NCI-H1436 (cell line): ENCODE results near the gene MTO1.
"Not testable (repeated sequence)": the region's sequence is repeated elsewhere in the genome, so short reads cannot be mapped to it uniquely, and the experiment has no call there.

ENCODE experiments used
- DNase-seq: peaks from one replicate; lab custom pipeline; 2025; lab: John Stamatoyannopoulos, UW

Gene MTO1

DNA sequence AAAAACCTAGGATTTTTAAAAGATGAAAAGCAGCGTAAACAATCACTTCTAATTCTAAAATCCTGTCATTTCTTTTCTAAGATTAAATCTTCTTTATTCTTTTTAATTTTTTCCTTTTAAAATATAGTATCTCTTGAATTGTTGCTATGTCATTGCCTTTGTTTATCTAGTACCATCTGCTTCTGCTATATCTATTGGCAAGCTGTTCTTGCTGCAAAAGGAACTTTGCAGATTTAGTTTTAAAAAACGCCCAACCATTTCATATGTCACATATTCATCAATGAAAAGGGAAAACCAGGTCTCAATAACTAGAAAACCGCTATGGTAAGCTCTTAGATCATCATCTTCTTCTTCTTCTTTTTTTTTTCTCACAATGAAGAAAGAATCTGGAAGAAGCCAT is 70.8 kb downstream of the MTO1 start:
- DNase-seq: no peak

DNA sequence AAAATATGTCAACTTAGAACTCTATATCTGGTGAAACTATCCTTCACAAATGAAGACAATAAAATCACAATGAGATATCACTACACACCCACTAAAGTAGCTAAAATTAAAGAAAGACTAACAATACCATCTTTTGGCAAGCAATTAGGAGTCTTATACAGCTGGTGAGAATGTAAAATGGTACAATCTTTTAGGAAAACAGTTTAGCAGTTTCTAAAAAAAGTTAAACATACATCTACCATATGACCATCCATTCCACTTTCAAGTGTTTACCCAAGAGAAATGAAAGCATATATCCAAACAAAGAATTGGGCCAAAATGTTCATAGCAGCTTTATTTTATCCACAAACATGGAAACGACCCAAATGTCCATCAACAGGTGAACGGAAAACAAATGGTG is 73.1 kb downstream of the MTO1 start:
- DNase-seq: no peak

DNA sequence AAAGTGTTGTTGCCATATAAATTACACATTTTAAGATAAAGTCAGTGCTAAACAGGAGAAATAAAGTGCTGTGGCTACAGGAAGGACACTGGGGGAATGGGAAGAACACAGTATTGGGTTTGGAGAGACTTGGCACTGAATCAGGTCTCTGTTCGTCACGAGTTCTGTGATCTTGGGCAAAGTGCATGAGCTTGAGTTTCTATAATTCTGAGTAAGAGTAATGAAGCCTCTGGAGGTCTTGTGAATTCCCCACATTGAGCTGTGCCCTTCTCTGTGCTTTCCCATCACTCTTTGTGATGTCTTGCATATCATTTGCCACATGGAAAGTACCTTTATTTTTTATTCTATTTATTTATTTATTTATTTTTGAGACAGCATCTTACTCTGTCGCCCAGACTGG is 76.1 kb downstream of the MTO1 start:
- DNase-seq: no peak

DNA sequence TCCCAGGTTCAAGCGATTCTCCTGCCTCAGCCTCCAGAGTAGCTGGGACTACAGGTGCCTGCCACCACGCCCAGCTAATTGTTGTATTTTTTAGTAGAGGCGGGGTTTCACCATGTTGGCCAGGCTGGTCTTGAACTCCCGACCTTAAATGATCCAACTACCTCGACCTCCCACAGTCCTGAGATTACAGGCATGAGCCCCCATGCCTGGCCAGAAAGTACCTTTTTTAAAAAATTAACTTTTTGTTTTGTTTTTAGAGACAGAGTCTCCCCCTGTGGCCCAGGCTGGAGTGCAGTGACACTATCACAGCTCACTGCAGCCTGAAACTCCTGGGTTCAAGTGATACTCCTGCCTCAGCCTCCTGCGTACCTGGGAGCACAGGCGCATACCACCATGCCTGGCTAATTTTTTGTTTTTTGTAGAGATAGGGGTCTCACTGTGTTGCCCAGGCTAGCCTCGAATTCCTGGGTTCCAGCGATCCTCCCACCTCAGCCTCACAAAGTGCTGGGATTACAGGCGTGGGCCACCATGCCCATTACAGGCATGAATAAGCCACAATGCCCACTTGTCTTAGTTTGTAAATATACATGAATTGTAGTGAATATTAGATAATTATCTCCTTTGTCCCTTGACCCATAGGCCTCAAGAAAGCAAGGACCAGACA is 76.7 kb downstream of the MTO1 start:
- DNase-seq: no peak

DNA sequence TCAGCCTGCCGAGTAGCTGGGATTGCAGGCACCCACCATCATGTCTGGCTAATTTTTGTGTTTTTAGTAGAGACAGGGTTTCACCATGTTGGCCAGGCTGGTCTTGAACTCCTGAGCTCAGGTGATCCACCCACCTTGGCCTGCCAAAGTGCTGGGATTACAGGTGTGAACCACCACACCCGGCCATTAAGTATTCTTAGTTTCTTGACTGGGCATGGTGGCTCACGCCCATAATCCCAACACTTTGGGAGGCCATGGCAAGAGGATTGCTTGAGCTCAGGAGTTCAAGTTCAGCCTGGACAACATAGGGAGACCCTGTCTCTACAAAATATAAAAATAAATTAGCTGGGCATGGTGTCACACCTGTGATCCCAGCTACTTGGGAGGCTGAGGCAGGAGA is 80.9 kb downstream of the MTO1 start:
- DNase-seq: not testable (repeated sequence)

DNA sequence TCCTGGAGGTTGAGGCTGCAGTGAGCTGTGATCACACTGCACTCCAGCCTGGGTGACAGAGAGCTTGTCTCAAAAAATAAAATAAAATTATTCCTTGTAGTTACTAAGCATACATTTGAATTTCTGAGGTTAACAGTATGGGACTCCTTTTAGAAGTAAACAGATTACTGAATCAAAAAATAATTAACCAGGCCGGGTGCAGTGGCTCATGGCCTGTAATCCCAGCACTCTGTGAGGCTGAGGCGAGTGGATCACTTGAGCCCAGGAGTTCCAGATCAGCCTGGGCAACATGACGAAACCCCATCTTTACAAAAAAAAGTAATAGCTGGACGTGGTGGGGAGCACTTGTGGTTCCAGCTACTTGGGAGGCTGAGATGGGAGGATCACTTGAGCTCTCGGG is 81.4 kb downstream of the MTO1 start:
- DNase-seq: no peak

DNA sequence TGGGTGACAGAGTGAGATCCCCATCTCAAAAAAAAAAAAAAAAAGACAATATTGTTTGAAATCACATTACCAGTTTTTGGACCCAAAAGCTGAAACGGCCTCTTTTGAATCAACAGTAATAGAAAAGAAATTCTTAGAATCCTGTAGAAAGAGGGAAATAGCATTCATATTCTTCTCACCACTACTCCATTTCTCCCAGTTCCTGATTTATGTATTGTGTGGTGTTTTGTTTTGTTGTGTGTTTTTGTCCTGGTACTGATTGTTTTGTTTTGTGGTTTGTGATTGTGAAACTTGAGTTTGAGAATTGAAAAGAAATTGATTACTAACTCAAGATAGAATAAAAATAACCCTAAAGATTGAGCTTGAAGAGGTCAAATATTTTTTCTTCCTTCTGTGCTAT is 85.5 kb downstream of the MTO1 start:
- no peak for DNase-seq

DNA sequence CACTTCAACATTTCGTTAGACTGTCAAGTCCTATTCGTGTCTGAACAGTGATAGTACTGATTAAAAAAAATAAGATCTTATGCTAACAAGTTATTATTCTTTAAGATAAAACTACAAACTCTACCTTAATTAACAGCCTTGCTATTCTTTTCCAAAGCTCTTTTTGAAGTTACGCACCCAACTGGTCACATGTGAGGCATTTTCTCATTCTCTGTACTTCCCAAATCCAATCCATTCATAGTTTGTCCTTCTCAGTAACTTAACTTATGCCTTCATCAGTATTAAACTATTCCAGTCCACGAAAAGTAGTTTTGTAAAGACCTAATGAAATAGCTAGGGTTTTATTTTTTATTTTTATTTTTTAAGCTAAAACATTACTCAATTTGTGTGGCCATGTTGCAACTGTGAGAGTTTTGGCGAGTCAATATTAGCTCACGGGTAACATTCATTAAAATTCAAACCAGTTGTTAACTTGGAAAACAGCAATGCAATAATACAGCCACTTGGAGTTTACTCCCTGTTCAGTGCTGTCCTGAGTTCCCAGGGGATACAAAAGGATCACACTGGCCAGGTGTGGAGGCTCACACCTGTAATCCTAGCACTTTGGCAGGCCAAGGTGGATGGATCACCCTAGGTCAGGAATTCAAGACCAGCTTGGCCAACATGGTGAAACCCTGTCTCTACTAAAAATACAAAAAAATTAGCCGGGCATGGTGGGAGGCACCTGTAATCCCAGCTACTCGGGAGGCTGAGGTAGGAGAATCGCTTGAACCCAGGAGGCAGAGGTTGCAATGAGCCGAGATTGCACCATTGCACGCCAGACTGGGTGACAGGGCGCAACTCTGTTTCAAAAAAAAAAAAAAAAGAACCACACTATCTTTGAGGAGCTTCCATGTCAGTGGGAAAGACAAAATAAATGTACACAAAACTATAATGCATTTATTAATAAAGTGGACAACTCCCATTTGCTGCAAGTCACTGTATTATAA is 87.2 kb downstream of the MTO1 start:
- DNase-seq: no peak

DNA sequence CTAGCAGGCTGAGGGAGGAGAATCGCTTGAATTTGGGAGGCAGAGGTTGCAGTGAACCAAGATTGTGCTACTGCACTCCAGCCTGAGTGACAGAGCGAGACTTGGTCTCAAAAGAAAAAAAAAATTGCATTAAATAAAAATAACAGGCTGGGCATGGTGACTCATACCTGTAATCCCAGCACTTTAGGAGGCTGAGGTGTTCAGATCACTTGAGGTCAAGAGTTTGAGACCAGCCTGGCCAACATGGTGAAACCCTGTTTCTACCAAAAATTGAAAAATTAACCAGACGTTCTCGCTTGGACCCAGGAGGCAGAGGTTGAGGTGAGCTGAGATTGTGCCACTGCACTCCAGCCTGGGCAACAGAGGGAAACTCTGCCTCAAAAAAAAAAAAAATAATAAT is 89.6 kb downstream of the MTO1 start:
- DNase-seq: not testable (repeated sequence)

DNA sequence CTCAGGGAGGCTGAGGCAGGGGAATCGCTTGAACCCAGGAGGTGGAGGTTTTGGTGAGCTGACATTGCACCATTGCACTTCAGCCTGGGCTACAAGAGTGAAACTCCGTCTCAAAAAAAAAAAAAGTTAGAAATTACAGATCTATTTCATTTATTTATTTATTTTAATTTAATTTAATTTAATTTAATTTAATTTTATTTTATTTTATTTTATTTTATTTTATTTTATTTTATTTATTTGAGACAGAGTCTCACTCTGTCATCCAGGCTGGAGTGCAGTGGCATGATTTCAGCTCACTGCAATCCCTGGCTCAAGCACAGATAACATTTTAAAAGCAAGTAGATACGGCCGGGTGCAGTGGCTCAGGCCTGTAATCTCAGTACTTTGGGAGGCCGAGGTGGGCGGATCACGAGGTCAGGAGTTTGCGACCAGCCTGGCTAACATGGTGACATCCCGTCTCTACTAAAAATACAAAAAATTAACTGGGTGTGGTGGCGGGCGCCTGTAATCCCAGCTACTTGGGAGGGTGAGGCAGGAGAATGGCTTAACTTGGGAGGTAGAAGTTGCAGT is 93.9 kb downstream of the MTO1 start:
- DNase-seq: not testable (repeated sequence)

DNA sequence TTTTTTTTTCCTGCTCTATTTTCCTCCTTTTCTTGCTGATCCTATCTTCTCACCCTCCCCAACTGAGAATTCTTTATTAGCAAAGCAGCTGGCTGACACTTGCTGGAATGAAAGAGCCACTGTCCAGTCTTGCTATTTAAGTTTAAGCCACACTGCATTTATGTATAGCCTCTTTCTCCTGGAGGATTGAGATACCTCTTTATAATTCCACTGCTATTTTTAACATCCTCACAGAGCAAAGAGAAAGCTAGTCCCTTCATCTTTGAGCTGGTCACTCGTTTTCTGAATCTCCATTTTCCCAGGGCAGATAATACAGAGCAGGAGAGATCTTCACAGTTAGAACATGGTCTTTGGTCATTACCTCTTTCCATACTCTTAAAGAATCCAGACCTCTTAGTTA is 95.3 kb downstream of the MTO1 start:
- no peak for DNase-seq
